K562 (cell line): Measurements from ENCODE around the gene PRKAG2.

Source experiments
- CBX8 ChIP-seq: fragments of 200-600 bp; sonication (generic); IDR thresholded peaks from 2 replicates; pipeline ENCODE4 v1.6.1; 2012; ENCODE audit warnings: borderline replicate concordance, mixed run types, low read depth, mild to moderate bottlenecking, moderate library complexity, mixed read lengths, low read length, control low read depth, inconsistent platforms; ENCODE audit not compliant: poor library complexity, severe bottlenecking; ENCODE audit errors: extremely low read depth
- EHMT2 ChIP-seq: fragments of 450-650 bp; IDR thresholded peaks from 2 replicates; pipeline ENCODE4 v1.6.1; 2018; ENCODE audit warnings: antibody characterized with exemption
- ETV5 ChIP-seq: sonication (generic); formaldehyde crosslinking; IDR thresholded peaks from 2 replicates; pipeline ENCODE4 v1.4.0; 2020; ENCODE audit warnings: low read depth, mild to moderate bottlenecking, missing genetic modification reagents
- RBM15 ChIP-seq: fragments of 200-400 bp; formaldehyde crosslinking; IDR thresholded peaks from 2 replicates; pipeline ENCODE4 v1.6.1; 2018; ENCODE audit warnings: mild to moderate bottlenecking, low read length, moderate library complexity; ENCODE audit not compliant: insufficient read depth
- REST ChIP-seq, 2 experiments: fragments of 450-650 bp; formaldehyde crosslinking in 1 of 2; IDR thresholded peaks; 2 replicates each; pipeline versions ENCODE4 v1.4.0 to v1.6.1; 2014 to 2020; ENCODE audit warnings: mild to moderate bottlenecking in 2 of 2, borderline replicate concordance in 1 of 2, low read depth in 1 of 2
- SMC3 ChIP-seq: conservative IDR thresholded peaks from 2 replicates; pipeline ENCODE4 v1.6.1; 2011; ENCODE audit warnings: low read depth, low read length, improper control_type of control experiment; ENCODE audit not compliant: insufficient read depth
- SP1 ChIP-seq: sonication (generic); formaldehyde crosslinking; IDR thresholded peaks from 2 replicates; pipeline ENCODE4 v1.8.1; 2022; ENCODE audit warnings: mild to moderate bottlenecking, missing genetic modification reagents
- TCF15 ChIP-seq: fragments of 250-450 bp; sonication (Bioruptor Pico); IDR thresholded peaks from 2 replicates; pipeline ENCODE4 v1.8.0; 2022; ENCODE audit warnings: moderate library complexity, mild to moderate bottlenecking, inconsistent platforms
- TCF7L2 ChIP-seq: fragments of 150-350 bp; IDR thresholded peaks from 2 replicates; pipeline ENCODE4 v1.6.1; 2016; ENCODE audit warnings: low read depth, mild to moderate bottlenecking, low read length, moderate library complexity

GRCh38 chr7:151544183-151544582 lies 332.7 kb downstream of the PRKAG2 start:
- TF ChIP-seq RBM15 (no peak), REST (IDR thresholded peaks at IDR 0.05; ENCODE audit: borderline replicate concordance) (no peak), REST (CRISPR knock-in tag; IDR thresholded peaks at IDR 0.05; ENCODE audit: low read depth) (no peak), ETV5 (CRISPR knock-in tag) (no peak), CBX8 (no peak), SMC3 (no peak), EHMT2 (no peak), SP1 (no peak), TCF7L2 (no peak), TCF15 (no peak)
